ENCODE data around the gene UBE3B. TPM values are rescaled to one million over a fixed set of nuclear protein-coding genes. Genes with fewer than 3 reads are reported as not detected.

The UBE3B gene
- total RNA-seq, 1 donor from 2014 or later: 34.4 TPM

GRCh38 chr12:109495012-109495411 lies 17.6 kb downstream of the UBE3B start:
- DNase-seq (ENCODE audit: low read depth) (no peak), FAIRE-seq (no peak)
- Mint-ChIP-seq H3K4me3 (ENCODE audit: unreplicated experiment) (no peak overlapping the region), H3K27ac (ENCODE audit: unreplicated experiment) (no peak overlapping the region), H3K27me3 (ENCODE audit: low read depth, unreplicated experiment) (no peaks in the 10 kb centered on the region), H3K4me1 (ENCODE audit: low read depth, unreplicated experiment) (peaks cover 13% of the 10 kb centered on the region), H3K9me3 (ENCODE audit: unreplicated experiment) (no peaks in the 10 kb centered on the region), H3K36me3 (ENCODE audit: low read depth, unreplicated experiment) (peaks cover 19% of the 10 kb centered on the region)
- no peaks in the 10 kb centered on the region for H3K79me2 ChIP-seq (ENCODE audit: insufficient read depth, low read length)
- H3K9ac ChIP-seq (ENCODE audit: low read length): no peak overlapping the region
- no peak overlapping the region for H3K4me2 ChIP-seq (ENCODE audit: low read length)
- no peak overlapping the region for H3K4me3 ChIP-seq (ENCODE audit: insufficient read depth, low read depth, low read length)
- no peaks in the 10 kb centered on the region for H3K9me3 ChIP-seq (ENCODE audit: insufficient read depth, low read depth, low read length)
- H3K27ac ChIP-seq (ENCODE audit: low read depth, low read length): no peak overlapping the region
- H4K20me1 ChIP-seq (ENCODE audit: insufficient read depth, low read length): no peaks in the 10 kb centered on the region
- TF ChIP-seq EZH2 (IDR thresholded peaks at IDR 0.05; ENCODE audit: insufficient read depth, low read length) (no peak), CTCF (IDR thresholded peaks at IDR 0.05; ENCODE audit: insufficient read depth, low read depth, low read length) (no peak)
- H3K4me1 ChIP-seq (ENCODE audit: insufficient read depth, low read length): peaks cover 10% of the 10 kb centered on the region
- no peaks in the 10 kb centered on the region for H3K27me3 ChIP-seq (ENCODE audit: insufficient read depth, low read length)
- peaks cover 28% of the 10 kb centered on the region for H3K36me3 ChIP-seq (ENCODE audit: insufficient read depth, low read length)
- no peak overlapping the region for H2AFZ ChIP-seq (ENCODE audit: low read depth, low read length)

- TF ChIP-seq EZH2 (IDR thresholded peaks at IDR 0.05; ENCODE audit: insufficient read depth, low read length) (no peak), CTCF (IDR thresholded peaks at IDR 0.05; ENCODE audit: insufficient read depth, low read depth, low read length) (no peak)
- H3K27me3 Mint-ChIP-seq (ENCODE audit: low read depth, unreplicated experiment): no peaks in the 10 kb centered on the region
- H3K27ac Mint-ChIP-seq (ENCODE audit: unreplicated experiment): no peak overlapping the region
- peaks cover 10% of the 10 kb centered on the region for H3K4me1 ChIP-seq (ENCODE audit: insufficient read depth, low read length)
- H3K4me1 Mint-ChIP-seq (ENCODE audit: low read depth, unreplicated experiment): peaks cover 21% of the 10 kb centered on the region
- no peak overlapping the region for H3K4me2 ChIP-seq (ENCODE audit: low read length)
- no peaks in the 10 kb centered on the region for H4K20me1 ChIP-seq (ENCODE audit: insufficient read depth, low read length)
- FAIRE-seq (no peak), DNase-seq (ENCODE audit: low read depth) (no peak)
- H3K36me3 ChIP-seq (ENCODE audit: insufficient read depth, low read length): peaks cover 24% of the 10 kb centered on the region
- no peaks in the 10 kb centered on the region for H3K79me2 ChIP-seq (ENCODE audit: insufficient read depth, low read length)
- H3K4me3 Mint-ChIP-seq (ENCODE audit: unreplicated experiment): no peak overlapping the region
- peaks cover 25% of the 10 kb centered on the region for H3K36me3 Mint-ChIP-seq (ENCODE audit: low read depth, unreplicated experiment)
- H3K9me3 Mint-ChIP-seq (ENCODE audit: unreplicated experiment): no peaks in the 10 kb centered on the region
- no peaks in the 10 kb centered on the region for H3K27me3 ChIP-seq (ENCODE audit: insufficient read depth, low read length)
- H3K4me3 ChIP-seq (ENCODE audit: insufficient read depth, low read depth, low read length): no peak overlapping the region
- H3K9me3 ChIP-seq (ENCODE audit: insufficient read depth, low read depth, low read length): no peaks in the 10 kb centered on the region
- H3K27ac ChIP-seq (ENCODE audit: low read depth, low read length): no peak overlapping the region
- H2AFZ ChIP-seq (ENCODE audit: low read depth, low read length): no peak overlapping the region
- H3K9ac ChIP-seq (ENCODE audit: low read length): no peak overlapping the region
Observed at GRCh38 chr12:109496306-109496705, 18.9 kb downstream of the UBE3B start.

- Histone ChIP-seq H3K4me3 (ENCODE audit: insufficient read depth, low read depth, low read length) (peak overlapping the region; percentile 6), H4K20me1 (ENCODE audit: insufficient read depth, low read length) (no peaks in the 10 kb centered on the region), H3K4me2 (ENCODE audit: low read length) (peak overlapping the region; percentile 67), H3K9me3 (ENCODE audit: insufficient read depth, low read depth, low read length) (no peaks in the 10 kb centered on the region), H3K79me2 (ENCODE audit: insufficient read depth, low read length) (no peaks in the 10 kb centered on the region), H3K27ac (ENCODE audit: low read depth, low read length) (peak overlapping the region; percentile 51), H2AFZ (ENCODE audit: low read depth, low read length) (peak overlapping the region; percentile 54), H3K27me3 (ENCODE audit: insufficient read depth, low read length) (no peaks in the 10 kb centered on the region), H3K4me1 (ENCODE audit: insufficient read depth, low read length) (peaks cover 10% of the 10 kb centered on the region), H3K9ac (ENCODE audit: low read length) (peak overlapping the region; percentile 23), H3K36me3 (ENCODE audit: insufficient read depth, low read length) (peaks cover 19% of the 10 kb centered on the region)
- no peak for TF ChIP-seq EZH2 (IDR thresholded peaks at IDR 0.05; ENCODE audit: insufficient read depth, low read length)
- TF ChIP-seq CTCF (IDR thresholded peaks at IDR 0.05; ENCODE audit: insufficient read depth, low read depth, low read length): no peak
- DNase-seq (ENCODE audit: low read depth) (peak; percentile 63), FAIRE-seq (no peak)
- Mint-ChIP-seq H3K27me3 (ENCODE audit: low read depth, unreplicated experiment) (no peaks in the 10 kb centered on the region), H3K9me3 (ENCODE audit: unreplicated experiment) (no peaks in the 10 kb centered on the region), H3K4me1 (ENCODE audit: low read depth, unreplicated experiment) (peaks cover 21% of the 10 kb centered on the region), H3K36me3 (ENCODE audit: low read depth, unreplicated experiment) (peaks cover 25% of the 10 kb centered on the region), H3K4me3 (ENCODE audit: unreplicated experiment) (no peak overlapping the region), H3K27ac (ENCODE audit: unreplicated experiment) (peak overlapping the region; percentile 82)
Observed at GRCh38 chr12:109497675-109498074, 20.2 kb downstream of the UBE3B start.
